Measurements from ENCODE around the gene SPG11. TPM values are rescaled to one million over a fixed set of nuclear protein-coding genes. Genes with fewer than 3 reads are reported as not detected.
"Not testable (repeated sequence)": the region's sequence is repeated elsewhere in the genome, so short reads cannot be mapped to it uniquely, and the experiment has no call there.

The SPG11 gene
- total and polyA plus RNA-seq, 2 donors from 2014 or later: 35.3 to 100 TPM

GRCh38 chr15:44646460-44646859 lies 17.0 kb downstream of the SPG11 start:
- Histone ChIP-seq H3K9ac (ENCODE audit: low read length in 3 of 3) (no peak overlapping the region), H3K4me1 (ENCODE audit: control insufficient read depth in 2 of 3, insufficient read depth in 2 of 3, low read depth in 1 of 3, low read length in 3 of 3) (no peaks in the 10 kb centered on the region), H3K36me3 (ENCODE audit: control insufficient read depth in 2 of 3, insufficient read depth in 3 of 3, low read length in 3 of 3) (peaks cover 5 to 34% (median 19%) of the 10 kb centered on the region in 3 donors), H3K4me3 (ENCODE audit: low read length in 3 of 3) (no peak overlapping the region), H3K27me3 (ENCODE audit: control insufficient read depth, insufficient read depth, low read length) (no peaks in the 10 kb centered on the region), H3K27ac (ENCODE audit: low read depth in 2 of 2, low read length in 2 of 2) (no peak overlapping the region), H3K9me3 (ENCODE audit: control insufficient read depth in 2 of 3, insufficient read depth in 1 of 3, low read length in 3 of 3) (no peaks in the 10 kb centered on the region)
- FAIRE-seq (no peak), DNase-seq (no peak)
- no peak for TF ChIP-seq CTCF (IDR thresholded peaks at IDR 0.05; ENCODE audit: borderline replicate concordance, extremely low read depth, insufficient read depth)
- intact Hi-C loops (cut with DNase I): no loop called here

- TF ChIP-seq CTCF (IDR thresholded peaks at IDR 0.05; ENCODE audit: borderline replicate concordance, extremely low read depth, insufficient read depth): no peak
- Histone ChIP-seq H3K27ac (ENCODE audit: low read depth in 2 of 2, low read length in 2 of 2) (no peak overlapping the region), H3K4me1 (ENCODE audit: control insufficient read depth in 2 of 3, insufficient read depth in 2 of 3, low read depth in 1 of 3, low read length in 3 of 3) (no peaks in the 10 kb centered on the region), H3K4me3 (ENCODE audit: low read length in 3 of 3) (no peak overlapping the region), H3K27me3 (ENCODE audit: control insufficient read depth, insufficient read depth, low read length) (no peaks in the 10 kb centered on the region), H3K9ac (ENCODE audit: low read length in 3 of 3) (no peak overlapping the region), H3K9me3 (ENCODE audit: control insufficient read depth in 2 of 3, insufficient read depth in 1 of 3, low read length in 3 of 3) (no peaks in the 10 kb centered on the region), H3K36me3 (ENCODE audit: control insufficient read depth in 2 of 3, insufficient read depth in 3 of 3, low read length in 3 of 3) (peaks cover 4 to 19% (median 8%) of the 10 kb centered on the region in 3 donors)
- no peak for FAIRE-seq
- DNase-seq: no peak
- intact Hi-C loops (cut with DNase I): no loop called here
Observed at GRCh38 chr15:44641651-44642050, 21.8 kb downstream of the SPG11 start.

GRCh38 chr15:44636976-44637375 lies 26.5 kb downstream of the SPG11 start:
- H3K36me3 ChIP-seq (ENCODE audit: control insufficient read depth in 2 of 3, insufficient read depth in 3 of 3, low read length in 3 of 3): peaks cover 6 to 22% (median 9%) of the 10 kb centered on the region in 3 donors
- peak; percentile 83 for FAIRE-seq
- TF ChIP-seq CTCF (IDR thresholded peaks at IDR 0.05; ENCODE audit: borderline replicate concordance, extremely low read depth, insufficient read depth): no peak
- no peak overlapping the region for H3K27ac ChIP-seq (ENCODE audit: low read depth in 2 of 2, low read length in 2 of 2)
- no peaks in the 10 kb centered on the region for H3K9me3 ChIP-seq (ENCODE audit: control insufficient read depth in 2 of 3, insufficient read depth in 1 of 3, low read length in 3 of 3)
- peak in 1 of 5 donors; percentile 1 for DNase-seq
- no peak overlapping the region for H3K9ac ChIP-seq (ENCODE audit: low read length in 3 of 3)
- H3K4me3 ChIP-seq (ENCODE audit: low read length in 3 of 3): no peak overlapping the region
- intact Hi-C loops (cut with DNase I): no loop called here
- no peaks in the 10 kb centered on the region for H3K27me3 ChIP-seq (ENCODE audit: control insufficient read depth, insufficient read depth, low read length)
- H3K4me1 ChIP-seq (ENCODE audit: control insufficient read depth in 2 of 3, insufficient read depth in 2 of 3, low read depth in 1 of 3, low read length in 3 of 3): no peaks in the 10 kb centered on the region

GRCh38 chr15:44633603-44634002 lies 29.9 kb downstream of the SPG11 start:
- no peaks in the 10 kb centered on the region for H3K4me1 ChIP-seq (ENCODE audit: control insufficient read depth in 2 of 3, insufficient read depth in 2 of 3, low read depth in 1 of 3, low read length in 3 of 3)
- no peak overlapping the region for H3K27ac ChIP-seq (ENCODE audit: low read depth in 2 of 2, low read length in 2 of 2)
- no peak overlapping the region for H3K9ac ChIP-seq (ENCODE audit: low read length in 3 of 3)
- H3K27me3 ChIP-seq (ENCODE audit: control insufficient read depth, insufficient read depth, low read length): no peaks in the 10 kb centered on the region
- FAIRE-seq (no peak), DNase-seq (no peak)
- intact Hi-C loops (cut with DNase I): no loop called here
- H3K9me3 ChIP-seq (ENCODE audit: control insufficient read depth in 2 of 3, insufficient read depth in 1 of 3, low read length in 3 of 3): no peaks in the 10 kb centered on the region
- no peak for TF ChIP-seq CTCF (IDR thresholded peaks at IDR 0.05; ENCODE audit: borderline replicate concordance, extremely low read depth, insufficient read depth)
- H3K36me3 ChIP-seq (ENCODE audit: control insufficient read depth in 2 of 3, insufficient read depth in 3 of 3, low read length in 3 of 3): peaks cover 9 to 27% (median 17%) of the 10 kb centered on the region in 3 donors
- no peak overlapping the region for H3K4me3 ChIP-seq (ENCODE audit: low read length in 3 of 3)

- H3K9me3 ChIP-seq (ENCODE audit: control insufficient read depth in 2 of 3, insufficient read depth in 1 of 3, low read length in 3 of 3); DNase-seq; H3K27me3 ChIP-seq (ENCODE audit: control insufficient read depth, insufficient read depth, low read length); H3K9ac ChIP-seq (ENCODE audit: low read length in 3 of 3); H3K4me1 ChIP-seq (ENCODE audit: control insufficient read depth in 2 of 3, insufficient read depth in 2 of 3, low read depth in 1 of 3, low read length in 3 of 3); intact Hi-C loops (cut with DNase I); FAIRE-seq; H3K27ac ChIP-seq (ENCODE audit: low read depth in 2 of 2, low read length in 2 of 2); H3K4me3 ChIP-seq (ENCODE audit: low read length in 3 of 3): not testable (repeated sequence)
- H3K36me3 ChIP-seq (ENCODE audit: control insufficient read depth in 2 of 3, insufficient read depth in 3 of 3, low read length in 3 of 3): peaks cover 8 to 14% (median 13%) of the 10 kb centered on the region in 3 donors
Observed at GRCh38 chr15:44625286-44625685, 38.2 kb downstream of the SPG11 start.
